GM19351 (cell line): ENCODE measurements around the gene GFAP.

Experiments used
- ATAC-seq: cut with Tn5 transposase; IDR thresholded peaks from one replicate; pipeline ENCODE4 v1.9.1; 2021; ENCODE audit warnings: mild to moderate bottlenecking, moderate library complexity; ENCODE audit not compliant: unreplicated experiment

The GFAP gene

DNA sequence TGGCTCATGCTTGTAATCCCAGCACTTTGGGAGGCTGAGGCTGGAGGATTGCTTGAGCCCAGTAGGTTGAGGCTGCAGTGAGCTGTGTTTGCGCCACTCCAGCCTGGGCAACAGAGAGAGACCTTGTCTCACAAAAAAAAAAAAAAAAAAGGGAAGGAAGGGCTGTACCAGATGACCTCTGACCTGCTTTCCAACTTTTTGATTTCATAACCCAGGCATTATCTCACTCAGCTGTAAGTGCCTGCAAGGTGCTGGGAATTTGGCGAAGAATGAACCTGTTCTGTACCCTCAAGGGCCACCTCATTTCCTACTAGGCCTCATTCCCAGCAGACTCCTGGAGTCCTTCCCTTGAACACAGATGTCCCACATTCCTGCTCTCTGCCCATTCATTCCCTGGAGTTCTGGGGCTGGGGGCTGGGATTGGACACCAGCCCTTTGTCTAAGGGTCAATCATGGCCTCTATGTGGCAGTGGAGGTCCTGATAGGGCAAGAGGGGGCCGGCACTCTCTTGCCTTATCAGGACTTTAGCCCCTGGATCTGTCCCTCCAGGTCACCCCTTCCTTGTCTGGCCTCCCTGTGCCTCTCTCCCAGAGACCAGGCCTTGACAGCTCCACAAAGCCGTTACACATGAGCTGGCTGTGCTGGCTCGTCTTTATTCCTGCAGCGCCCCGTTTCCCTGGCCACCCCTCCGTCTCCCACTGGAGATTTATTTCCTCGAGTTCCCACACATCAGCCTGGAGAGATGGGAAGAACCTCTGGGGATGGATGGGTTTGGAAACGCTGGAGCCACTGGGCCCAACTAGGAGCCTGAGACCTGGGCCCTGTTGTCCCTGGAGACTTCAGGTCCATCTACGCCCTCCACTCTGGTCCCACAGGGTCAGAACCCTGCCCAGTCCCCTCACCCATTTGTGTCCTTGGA lies 821 bp upstream of the GFAP start:
- ATAC-seq: no peak

DNA sequence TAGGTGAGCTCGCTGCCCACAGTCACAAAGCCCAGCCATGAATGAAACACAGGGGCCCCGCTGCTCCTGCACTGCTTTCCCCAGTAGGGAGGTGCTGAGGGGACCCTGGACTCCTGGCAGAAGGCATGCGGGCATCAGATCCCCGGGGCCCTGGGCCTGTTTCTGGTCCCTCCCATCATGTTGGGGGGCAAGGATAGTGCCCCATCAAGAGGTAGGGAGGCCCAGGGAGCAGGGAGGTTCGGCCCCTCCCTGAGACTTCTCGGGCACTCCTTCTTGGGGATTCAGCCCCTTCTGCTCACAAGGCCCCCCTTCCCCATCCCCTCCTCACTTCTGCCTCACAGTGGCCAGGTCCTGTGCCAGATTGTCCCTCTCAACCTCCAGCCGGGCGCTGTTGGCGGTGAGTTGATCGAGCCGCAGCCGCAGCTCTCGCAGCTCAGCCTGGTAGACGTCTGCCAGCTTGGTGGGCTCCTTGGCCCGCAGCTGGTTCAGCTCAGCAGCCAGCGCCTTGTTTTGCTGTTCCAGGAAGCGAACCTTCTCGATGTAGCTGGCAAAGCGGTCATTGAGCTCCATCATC lies 515 bp downstream of the GFAP start:
- no peak for ATAC-seq

DNA sequence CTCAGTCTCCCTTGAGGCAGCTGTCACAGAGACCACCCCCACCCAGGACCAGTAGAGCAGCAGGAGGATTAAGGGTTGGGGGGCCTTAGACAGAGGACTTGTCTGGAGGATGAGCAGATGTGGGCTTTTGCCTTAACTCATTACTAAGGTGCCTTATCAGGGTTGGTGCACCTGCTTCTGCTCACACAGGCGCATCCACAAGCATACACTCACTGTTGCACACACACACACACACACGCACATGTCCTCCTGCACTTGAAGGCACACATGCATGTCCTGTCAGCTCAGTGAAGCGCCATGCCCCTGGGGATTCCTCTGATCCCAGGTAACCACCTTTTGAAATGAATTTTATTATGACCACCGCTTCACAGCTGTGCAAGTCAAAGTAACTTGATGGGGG lies 1.2 kb downstream of the GFAP start:
- ATAC-seq: no peak

DNA sequence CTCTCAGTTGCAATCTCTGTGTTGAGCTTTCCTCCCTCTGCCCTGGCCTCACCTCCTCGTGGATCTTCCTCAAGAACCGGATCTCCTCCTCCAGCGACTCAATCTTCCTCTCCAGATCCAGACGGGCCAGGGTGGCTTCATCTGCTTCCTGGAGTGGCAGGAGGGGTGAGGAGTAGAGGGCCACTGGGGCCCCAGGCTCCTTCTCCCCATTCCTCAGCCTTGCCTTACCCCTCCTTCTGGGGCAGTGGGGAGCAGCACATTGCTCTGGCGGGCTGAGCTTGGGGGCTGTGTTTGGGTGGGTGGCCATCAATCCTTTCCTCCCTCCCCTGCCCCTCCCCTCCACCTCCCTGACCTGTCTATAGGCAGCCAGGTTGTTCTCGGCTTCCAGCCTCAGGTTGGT lies 1.6 kb downstream of the GFAP start:
- ATAC-seq: no peak

DNA sequence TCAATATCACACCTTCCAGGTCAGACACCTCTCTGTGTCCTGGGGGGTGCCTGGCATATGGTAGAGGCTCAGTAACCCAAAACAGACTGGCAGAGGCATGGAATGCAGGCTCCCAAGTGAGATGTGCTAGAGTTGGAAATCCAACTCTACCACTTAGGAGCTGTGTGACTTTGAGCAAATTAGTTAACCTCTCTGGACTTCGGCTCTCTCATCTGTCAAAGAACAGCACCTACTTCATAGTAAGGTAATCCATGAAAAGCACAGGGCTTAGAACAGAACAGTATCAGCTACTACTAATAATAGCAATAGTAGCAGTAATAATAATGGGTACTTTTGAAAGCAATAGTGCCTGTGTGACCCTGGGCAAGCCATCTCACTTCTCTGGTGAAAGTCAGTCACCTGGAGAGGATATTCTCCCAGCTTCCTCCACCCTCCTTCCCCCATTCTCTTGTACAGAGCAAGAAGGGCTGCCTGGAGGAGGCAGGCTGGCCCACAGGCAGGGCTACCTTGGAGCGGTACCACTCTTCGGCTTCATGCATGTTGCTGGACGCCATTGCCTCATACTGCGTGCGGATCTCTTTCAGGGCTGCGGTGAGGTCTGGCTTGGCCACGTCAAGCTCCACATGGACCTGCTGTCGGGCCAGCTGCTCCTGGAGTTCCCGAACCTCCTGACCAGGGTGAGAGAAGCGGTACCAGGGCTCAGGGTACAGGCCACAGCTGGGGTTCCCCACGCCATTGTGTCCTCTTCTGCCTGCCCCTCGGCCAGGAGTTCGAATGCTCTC lies 2.3 kb downstream of the GFAP start:
- no peak for ATAC-seq

- no peak for ATAC-seq
Observed at GRCh38 chr17:44911133-44912001, 3.9 kb downstream of the GFAP start.

DNA sequence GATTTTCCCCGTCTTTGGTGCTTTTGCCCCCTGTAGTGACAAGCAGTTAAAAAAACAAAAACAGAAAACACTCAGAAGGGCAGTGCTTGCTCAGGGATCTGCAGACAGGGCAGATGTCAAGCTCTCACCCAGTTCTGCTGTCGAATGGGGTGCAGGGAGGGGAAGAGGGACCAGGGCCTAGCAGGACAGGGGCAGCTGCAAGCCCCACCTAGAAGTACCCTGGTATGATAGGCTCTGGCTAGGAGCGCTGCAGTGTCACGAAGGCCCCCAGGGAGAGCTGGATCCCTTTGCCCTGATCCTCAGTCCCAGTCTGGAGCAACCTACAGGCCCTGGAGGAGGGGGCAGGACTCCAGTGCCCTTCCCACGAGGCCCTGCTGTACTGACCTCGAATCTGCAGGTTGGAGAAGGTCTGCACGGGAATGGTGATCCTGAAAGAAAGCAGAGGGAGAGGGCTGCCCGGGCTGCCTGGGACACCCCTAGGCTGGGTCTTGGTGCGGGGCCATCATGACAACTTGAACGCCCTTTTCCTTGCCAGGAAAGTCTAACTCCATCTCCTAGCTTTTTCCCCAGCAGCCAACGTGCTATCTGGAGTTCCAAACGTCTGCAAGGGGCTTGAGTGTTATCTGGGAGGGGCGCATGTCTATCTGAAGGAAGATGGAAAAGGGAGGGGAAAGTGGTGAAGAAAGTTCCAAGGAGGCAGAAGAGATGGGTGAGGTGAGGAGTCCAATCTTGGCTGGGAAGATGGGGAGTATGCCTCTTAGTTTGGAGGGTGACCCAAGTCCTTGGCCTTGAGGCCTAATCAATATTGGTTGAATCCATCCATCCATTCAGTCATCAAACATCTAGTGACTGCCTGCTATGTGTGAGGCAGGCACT lies 4.8 kb downstream of the GFAP start:
- ATAC-seq: no peak

DNA sequence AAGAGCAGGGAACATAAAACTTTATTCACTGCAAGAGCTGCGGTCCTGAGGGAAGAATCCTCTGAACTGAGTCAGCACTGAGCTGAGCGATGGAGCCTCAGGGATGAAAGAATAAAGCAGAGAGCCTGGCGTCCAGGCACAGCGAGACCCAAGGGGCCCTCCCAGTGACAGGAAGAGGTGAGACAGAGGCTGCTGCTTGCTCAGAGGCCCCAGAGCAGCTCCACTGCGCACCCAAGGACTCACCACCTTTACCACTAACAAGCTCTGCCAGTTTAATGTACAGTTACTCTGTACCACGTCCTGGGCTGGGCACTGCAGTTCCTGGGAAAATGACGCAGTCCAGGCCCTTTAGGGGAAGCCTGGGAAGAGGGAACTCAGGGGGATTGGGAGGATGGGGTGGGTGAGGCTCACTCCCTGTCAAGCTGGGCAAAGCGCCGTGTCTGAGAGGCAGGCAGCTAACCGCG lies 5.6 kb downstream of the GFAP start:
- no peak for ATAC-seq

DNA sequence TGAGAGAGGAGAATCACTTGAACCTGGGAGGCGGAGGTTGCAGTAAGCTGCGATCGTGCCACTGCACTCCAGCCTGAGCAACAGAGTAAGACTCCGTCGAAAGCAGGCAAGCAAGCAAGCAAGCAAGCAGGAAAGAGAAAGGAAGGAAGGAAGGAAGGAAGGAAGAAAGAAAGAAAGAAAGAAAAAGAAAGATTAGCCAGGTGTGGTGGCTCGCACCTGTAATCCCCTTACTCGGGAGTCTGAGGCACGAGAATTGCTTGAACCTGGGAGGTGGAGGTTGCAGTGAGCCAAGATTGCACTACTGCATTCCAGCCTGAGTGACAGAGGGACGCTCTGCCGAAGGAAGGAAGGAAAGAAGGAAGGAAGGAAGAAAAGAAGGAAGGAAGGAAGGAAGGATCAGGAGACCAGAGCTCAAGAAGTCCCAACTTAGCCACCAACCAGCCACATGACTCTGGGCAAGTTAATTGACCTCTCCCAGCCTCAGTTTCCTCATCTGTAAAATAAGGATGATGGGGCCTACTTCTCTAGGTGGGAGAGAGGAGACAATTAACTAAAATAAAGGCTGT lies 6.5 kb downstream of the GFAP start:
- no peak for ATAC-seq

DNA sequence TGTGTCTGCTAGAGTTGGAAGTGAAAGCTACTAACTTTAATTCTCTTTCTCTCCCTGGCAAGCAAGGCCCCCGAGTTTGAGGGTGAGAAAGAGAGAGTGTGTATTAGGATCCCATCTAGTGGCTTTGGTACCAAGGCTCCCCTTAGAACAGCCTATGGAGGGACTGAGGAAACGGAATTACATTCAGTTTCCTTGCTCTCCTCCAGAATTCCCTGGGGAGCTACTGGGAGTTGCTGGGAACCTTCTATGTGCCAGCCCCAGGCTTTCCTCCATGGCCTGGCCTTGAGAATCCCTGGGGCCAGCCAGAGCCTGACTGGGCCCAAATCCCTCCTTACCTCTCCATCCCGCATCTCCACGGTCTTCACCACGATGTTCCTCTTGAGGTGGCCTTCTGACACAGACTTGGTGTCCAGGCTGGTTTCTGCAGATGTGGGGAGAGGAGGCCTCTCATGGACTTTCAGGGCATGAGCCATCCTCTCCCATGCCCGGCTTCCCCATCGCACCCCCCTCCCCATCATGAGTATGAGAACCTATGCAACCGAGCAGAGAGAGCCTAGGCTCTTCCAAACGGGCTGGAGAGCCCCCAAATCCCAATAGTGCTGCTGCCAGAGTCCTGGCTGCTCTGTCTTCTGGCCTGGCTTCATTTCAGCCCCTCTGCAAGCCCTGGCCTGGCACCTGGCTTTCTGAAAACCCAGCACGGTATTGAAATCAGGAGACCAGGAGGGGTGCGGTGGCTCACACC lies 7.4 kb downstream of the GFAP start:
- ATAC-seq: no peak

- ATAC-seq: no peak
Observed at GRCh38 chr17:44906763-44907728, 8.3 kb downstream of the GFAP start.

- ATAC-seq: no peak
Observed at GRCh38 chr17:44906010-44906646, 9.2 kb downstream of the GFAP start.

DNA sequence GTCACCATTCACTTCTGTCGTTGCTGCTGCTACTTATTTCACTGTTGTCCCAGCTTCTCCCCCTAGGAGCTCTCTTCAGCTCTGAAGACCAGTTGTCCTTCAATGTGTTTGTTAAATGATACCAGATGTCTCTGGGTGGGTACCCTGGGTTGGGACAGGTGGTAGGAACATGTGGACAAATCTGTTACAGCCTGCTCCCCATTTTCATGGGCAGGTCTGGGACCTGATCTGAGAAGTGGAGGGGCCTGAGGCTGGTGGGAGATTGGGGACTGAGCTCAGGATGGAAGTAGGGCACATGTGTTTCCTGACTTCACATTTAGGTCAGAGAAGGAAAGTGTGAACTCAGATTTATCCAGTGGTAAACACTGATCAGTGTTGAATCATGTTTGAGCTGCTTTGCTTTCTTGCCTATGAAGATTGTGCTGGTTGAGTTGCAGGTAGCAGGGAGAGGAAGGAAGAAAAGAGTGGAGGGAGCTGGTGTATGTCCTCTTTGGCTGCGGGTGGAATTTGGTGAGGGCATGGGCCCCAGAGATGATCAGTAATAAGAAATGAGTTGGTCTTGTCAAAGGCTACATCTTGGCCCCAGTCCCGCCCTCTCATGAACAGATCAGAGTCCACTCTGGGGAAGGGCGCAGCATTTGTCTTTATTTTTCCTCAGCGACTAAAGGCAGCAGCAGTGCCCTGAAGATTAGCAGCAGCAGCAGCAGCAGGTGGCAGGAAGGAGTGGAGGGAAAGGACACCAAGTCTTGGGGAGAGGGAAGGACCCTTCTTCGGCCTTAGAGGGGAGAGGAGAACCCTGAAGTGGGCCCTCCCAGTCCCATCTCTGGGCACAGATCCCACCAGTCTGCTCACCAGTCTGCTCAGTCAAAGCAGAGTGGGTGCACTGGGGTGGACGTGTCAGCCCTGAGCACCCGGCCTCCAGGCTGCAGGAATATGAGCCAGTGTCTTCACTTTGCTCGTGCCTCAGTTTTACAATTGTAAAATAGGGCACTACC lies 10.0 kb downstream of the GFAP start:
- ATAC-seq: no peak

DNA sequence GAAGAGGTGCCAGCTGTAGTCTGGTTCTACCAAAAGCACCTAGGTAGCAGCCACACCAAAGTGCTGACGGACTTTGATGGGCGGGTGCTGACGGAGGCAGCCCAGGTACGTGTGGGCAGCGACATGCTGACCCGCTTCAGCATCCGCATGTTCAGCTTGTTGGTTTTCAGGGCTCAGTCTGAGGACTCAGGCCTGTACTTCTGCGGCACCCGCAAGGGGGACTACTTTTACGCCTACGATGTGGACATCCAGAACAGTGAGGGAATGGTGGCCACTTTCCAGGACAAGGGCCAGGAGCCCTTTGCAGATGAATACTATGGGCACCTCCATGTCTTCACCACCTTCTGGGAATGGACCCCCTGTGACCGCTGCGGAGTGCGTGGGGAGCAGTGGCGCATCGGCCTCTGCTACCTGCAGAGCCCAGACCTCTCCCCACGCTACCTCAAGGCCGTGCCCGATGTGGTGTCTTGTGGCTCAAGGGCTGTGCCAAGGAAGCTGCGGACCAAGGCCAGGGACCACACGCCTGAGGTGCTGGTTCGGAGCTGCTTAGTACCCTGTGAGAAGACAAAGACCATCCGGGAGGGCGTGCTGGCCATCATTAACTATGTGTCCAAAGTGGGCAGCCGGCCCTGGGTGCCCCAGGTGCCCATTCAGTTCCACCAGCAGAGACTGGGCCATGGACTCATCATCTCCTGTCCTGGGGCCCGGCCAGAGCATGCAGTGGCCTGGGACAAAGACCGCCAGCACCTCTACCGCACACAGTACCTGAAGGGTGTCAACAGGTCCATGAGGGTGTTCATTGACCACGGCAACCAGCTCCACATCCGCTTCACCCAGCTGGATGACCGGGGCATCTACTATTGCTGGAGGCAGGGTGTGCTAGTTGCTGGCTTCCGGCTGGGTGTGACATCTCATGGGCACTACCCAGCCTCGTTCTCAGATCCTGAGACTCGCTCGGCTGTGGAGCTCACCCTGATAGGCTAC lies 11.0 kb downstream of the GFAP start:
- ATAC-seq: no peak
